GM12878 (cell line): ENCODE results near the gene OR10G2. TPM values are rescaled to one million over a fixed set of nuclear protein-coding genes. Genes with fewer than 3 reads are reported as not detected.

Experiments used
- ATAC-seq: fragments of 200-7000 bp; cut with Tn5 transposase; 3 replicates; pipeline ENCODE4 v1.9.1; 2020; ENCODE audit warnings: mild to moderate bottlenecking, moderate library complexity
- BruUV-seq: library from RNA; stranded (reverse); fragments of 400-500 nt; replicated peaks from 2 replicates; lab custom pipeline; 2021; lab: Mats Ljungman, UMichigan
- CTCF ChIA-PET: fragments of 300-600 bp; sonication (Branson Sonifier 250); formaldehyde crosslinking; extraction: SDS; loops from one replicate; lab custom pipeline; 2021; ENCODE audit warnings: inconsistent platforms; lab: Yijun Ruan, JAX
- POLR2A ChIA-PET: fragments of 350-600 bp; formaldehyde crosslinking; extraction: SDS; loops from one replicate; lab custom pipeline; 2021; ENCODE audit warnings: inconsistent platforms; lab: Charles Lee
- RAD21 ChIA-PET: fragments of 300-600 bp; sonication (Branson Sonifier 250); formaldehyde crosslinking; loops from one replicate; lab custom pipeline; 2023; ENCODE audit warnings: antibody characterized with exemption; ENCODE audit not compliant: unreplicated experiment; lab: Charles Lee
- SMC1A ChIA-PET: fragments of 300-600 bp; sonication (Branson Sonifier 250); formaldehyde crosslinking; loops from one replicate; lab custom pipeline; 2023; ENCODE audit not compliant: unreplicated experiment, uncharacterized antibody; lab: Charles Lee
- DNase-seq: peaks from one replicate; pipeline ENCODE4 v3.0.0-alpha.2; 2011; ENCODE audit warnings: low read depth, low spot score
- FAIRE-seq: peaks from 3 replicates; lab custom pipeline; 2011; peaks lifted over from hg19 to GRCh38; lab: Jason Lieb, UNC
- H2AFZ ChIP-seq: 2 replicates; pipeline ENCODE4 v1.6.0; 2011; ENCODE audit warnings: low read depth, low read length, control low read depth; ENCODE audit not compliant: control insufficient read depth
- H3K27ac ChIP-seq: 2 replicates; pipeline ENCODE4 v1.5.1; 2011; ENCODE audit warnings: control low read depth; ENCODE audit not compliant: control insufficient read depth, insufficient read depth
- H3K27me3 ChIP-seq, 2 experiments: replicated peaks in 1 of 2; 2 replicates each; pipeline versions ENCODE4 v1.6.0 to v1.6.1; 2011; ENCODE audit warnings: low read length in 1 of 2; ENCODE audit not compliant: control insufficient read depth in 2 of 2, insufficient read depth in 2 of 2
- H3K36me3 ChIP-seq, 2 experiments: 2 replicates each; pipeline ENCODE4 v1.5.1; 2011; ENCODE audit warnings: low read length in 1 of 2; ENCODE audit not compliant: control insufficient read depth in 2 of 2, insufficient read depth in 2 of 2
- H3K4me1 ChIP-seq: 2 replicates; pipeline ENCODE4 v1.6.1; 2011; ENCODE audit warnings: mild to moderate bottlenecking, low read length, moderate library complexity, mixed read lengths; ENCODE audit not compliant: control insufficient read depth, insufficient read depth
- H3K4me2 ChIP-seq: 2 replicates; pipeline ENCODE4 v1.6.0; 2011; ENCODE audit warnings: control low read depth; ENCODE audit not compliant: control insufficient read depth, insufficient read depth
- H3K4me3 ChIP-seq: fragments of 200-600 bp; sonication (generic); 2 replicates; pipeline ENCODE4 v1.5.1; 2016
- H3K79me2 ChIP-seq: 2 replicates; pipeline ENCODE4 v1.6.0; 2011; ENCODE audit warnings: low read length; ENCODE audit not compliant: control insufficient read depth, insufficient read depth
- H3K9ac ChIP-seq: 2 replicates; pipeline ENCODE4 v1.8.0; 2011; ENCODE audit warnings: low read length, control low read depth, mixed read lengths; ENCODE audit not compliant: control insufficient read depth, insufficient read depth
- H3K9me3 ChIP-seq: replicated peaks from 3 replicates; pipeline ENCODE4 v1.5.1; 2011; ENCODE audit warnings: mild to moderate bottlenecking, low read length; ENCODE audit not compliant: control insufficient read depth, insufficient read depth
- H4K20me1 ChIP-seq: 2 replicates; pipeline ENCODE4 v1.6.0; 2011; ENCODE audit not compliant: control insufficient read depth, insufficient read depth
- CBX5 ChIP-seq: sonication (generic); IDR thresholded peaks from 2 replicates; pipeline ENCODE4 v1.6.1; 2016; ENCODE audit warnings: low read depth, moderate library complexity, mild to moderate bottlenecking, inconsistent platforms
- FOS ChIP-seq: IDR thresholded peaks from 3 replicates; pipeline ENCODE4 v1.6.1; 2011; ENCODE audit warnings: borderline replicate concordance; ENCODE audit not compliant: insufficient read length; ENCODE audit errors: extremely low read depth
- HCFC1 ChIP-seq: fragments of 150-350 bp; IDR thresholded peaks from 2 replicates; pipeline ENCODE4 v1.6.1; 2014; ENCODE audit warnings: low read length
- IKZF1 ChIP-seq: fragments of 450-650 bp; conservative IDR thresholded peaks from 2 replicates; pipeline ENCODE4 v1.6.1; 2017; ENCODE audit warnings: antibody characterized with exemption, mild to moderate bottlenecking
- NBN ChIP-seq: fragments of 450-650 bp; IDR thresholded peaks from 2 replicates; pipeline ENCODE4 v1.6.1; 2016
- POU2F2 ChIP-seq: IDR thresholded peaks from 3 replicates; pipeline ENCODE4 v1.6.1; 2011; ENCODE audit warnings: low read depth, mild to moderate bottlenecking, low read length, borderline replicate concordance
- RAD51 ChIP-seq: fragments of 450-650 bp; IDR thresholded peaks from 2 replicates; pipeline ENCODE4 v1.6.1; 2016; ENCODE audit warnings: moderate library complexity, mild to moderate bottlenecking, inconsistent platforms
- RFX5 ChIP-seq: IDR thresholded peaks from 2 replicates; pipeline ENCODE4 v1.6.1; 2011; ENCODE audit warnings: low read depth, low read length, improper control_type of control experiment
- SMAD1 ChIP-seq: fragments of 450-650 bp; IDR thresholded peaks from 2 replicates; pipeline ENCODE4 v1.6.1; 2018; ENCODE audit warnings: mild to moderate bottlenecking, low read depth; ENCODE audit not compliant: partially characterized antibody
- YBX1 ChIP-seq: fragments of 450-650 bp; IDR thresholded peaks from 2 replicates; pipeline ENCODE4 v1.6.1; 2016; ENCODE audit warnings: antibody characterized with exemption
- ZZZ3 ChIP-seq: IDR thresholded peaks from 2 replicates; pipeline ENCODE4 v1.6.1; 2011; ENCODE audit warnings: low read depth; ENCODE audit not compliant: control insufficient read depth, insufficient read length
- WGBS: methylation state at CpG from one replicate; pipeline ENCODE4 v1.1.6; 2016; ENCODE audit warnings: low lambda C conversion rate; ENCODE audit not compliant: insufficient replicate concordance, insufficient coverage; ENCODE audit errors: missing lambda C conversion rate; 5-methylcytosine and 5-hydroxymethylcytosine counted together
- in situ Hi-C: fragments of 300-500 bp; cut with MboI; formaldehyde crosslinking; loops from 9 replicates; pipeline ENCODE4 v1.14.3; 2018; ENCODE audit warnings: mixed read lengths
- intact Hi-C: fragments of 100-400 bp; cut with micrococcal nuclease; formaldehyde crosslinking; loops from one replicate; pipeline ENCODE4 v1.14.2; 2022; ENCODE audit not compliant: unreplicated experiment
- polyA plus RNA-seq, 11 experiments: library from polyadenylated mRNA; depleted of rRNA in 4 of 11; unstranded in 6 of 11; stranded (reverse) in 5 of 11; fragments of >200 nt; fragmentation: Nextera tagmentation in 4 of 11; fragmentation: Illumina TruSeq in 1 of 11; extraction: Ambion mirVana in 4 of 11; extraction: Trizol in 1 of 11; gene quantifications; 1 replicate in 1 of 11; 2 replicates in 10 of 11; pipeline versions ENCODE4 v1.2.1 to v1.2.3, GENCODE V29; 2011 to 2016; ENCODE audit warnings: inconsistent platforms in 2 of 11, missing spikeins in 2 of 11, low read depth in 1 of 11
- total RNA-seq, 4 experiments: library from RNA; depleted of rRNA in 3 of 4; stranded (reverse); fragments of >200 nt in 3 of 4; fragmentation: Illumina TruSeq in 1 of 4; extraction: Trizol in 1 of 4; gene quantifications; 2 replicates each; pipeline versions ENCODE4 v1.2.1 to v1.2.3, GENCODE V29; 2013 to 2021
- TF ChIP-seq, protein P1 (sequence below): IDR thresholded peaks from 2 replicates; pipeline ENCODE4 v1.6.1; 2011; ENCODE audit warnings: borderline replicate concordance, low read depth, mild to moderate bottlenecking, moderate library complexity, low read length; ENCODE audit not compliant: insufficient read depth, poor library complexity, severe bottlenecking
- TF ChIP-seq, protein P2 (sequence below): IDR thresholded peaks from 2 replicates; pipeline ENCODE4 v1.6.1; 2012; ENCODE audit warnings: low read depth, low read length, improper control_type of control experiment

Gene OR10G2
- total and polyA plus RNA-seq, 10 of the 15 experiments (the other 5 are each of a cell fraction or from before 2014, with no cell fraction given), result not detected

DNA sequence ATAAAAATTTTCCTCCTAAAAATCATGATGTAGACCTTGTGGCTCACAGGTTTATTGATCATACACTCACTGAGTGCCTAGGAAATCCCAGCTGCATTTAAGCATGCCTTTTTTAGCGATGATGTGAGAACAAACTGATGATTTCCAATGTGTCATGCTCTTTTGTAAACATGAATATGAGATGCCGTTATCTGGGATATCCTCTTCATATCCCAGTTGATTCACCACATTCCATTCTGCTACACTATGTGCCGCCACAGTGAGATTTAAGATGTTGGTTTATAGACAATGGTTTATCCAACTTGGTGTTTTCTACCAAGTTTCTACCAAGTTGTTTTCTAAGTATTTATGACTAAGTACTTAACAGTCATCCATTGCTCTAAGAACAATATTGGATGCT is 33.6 kb upstream of the OR10G2 start:
- no peaks in the 10 kb centered on the region for H3K9me3 ChIP-seq
- no peaks in the 10 kb centered on the region for H4K20me1 ChIP-seq
- no peak for DNase-seq
- H3K36me3 ChIP-seq, result no peaks in the 10 kb centered on the region
- no peak for TF ChIP-seq CBX5
- no peak for TF ChIP-seq SMAD1
- no peak for TF ChIP-seq IKZF1
- no peak for TF ChIP-seq FOS
- TF ChIP-seq HCFC1, result no peak
- no peak for TF ChIP-seq ZZZ3
- no peak for TF ChIP-seq POU2F2
- TF ChIP-seq, protein P1, sequence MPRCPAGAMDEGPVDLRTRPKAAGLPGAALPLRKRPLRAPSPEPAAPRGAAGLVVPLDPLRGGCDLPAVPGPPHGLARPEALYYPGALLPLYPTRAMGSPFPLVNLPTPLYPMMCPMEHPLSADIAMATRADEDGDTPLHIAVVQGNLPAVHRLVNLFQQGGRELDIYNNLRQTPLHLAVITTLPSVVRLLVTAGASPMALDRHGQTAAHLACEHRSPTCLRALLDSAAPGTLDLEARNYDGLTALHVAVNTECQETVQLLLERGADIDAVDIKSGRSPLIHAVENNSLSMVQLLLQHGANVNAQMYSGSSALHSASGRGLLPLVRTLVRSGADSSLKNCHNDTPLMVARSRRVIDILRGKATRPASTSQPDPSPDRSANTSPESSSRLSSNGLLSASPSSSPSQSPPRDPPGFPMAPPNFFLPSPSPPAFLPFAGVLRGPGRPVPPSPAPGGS, result no peak
- TF ChIP-seq NBN, result no peak
- TF ChIP-seq RAD51, result no peak
- no peak for TF ChIP-seq RFX5
- no peak for TF ChIP-seq YBX1
- TF ChIP-seq, protein P2, sequence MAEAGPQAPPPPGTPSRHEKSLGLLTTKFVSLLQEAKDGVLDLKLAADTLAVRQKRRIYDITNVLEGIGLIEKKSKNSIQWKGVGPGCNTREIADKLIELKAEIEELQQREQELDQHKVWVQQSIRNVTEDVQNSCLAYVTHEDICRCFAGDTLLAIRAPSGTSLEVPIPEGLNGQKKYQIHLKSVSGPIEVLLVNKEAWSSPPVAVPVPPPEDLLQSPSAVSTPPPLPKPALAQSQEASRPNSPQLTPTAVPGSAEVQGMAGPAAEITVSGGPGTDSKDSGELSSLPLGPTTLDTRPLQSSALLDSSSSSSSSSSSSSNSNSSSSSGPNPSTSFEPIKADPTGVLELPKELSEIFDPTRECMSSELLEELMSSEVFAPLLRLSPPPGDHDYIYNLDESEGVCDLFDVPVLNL, result no peak
- RAD21 ChIA-PET, result no interaction called here
- H3K27ac ChIP-seq, result no peak overlapping the region
- intact Hi-C loops (no loop called here), in situ Hi-C loops (no loop called here)
- peaks cover 0 to 1% of the 10 kb centered on the region in 2 experiments; a peak in 1 of 4 replicates for H3K27me3 ChIP-seq
- no TSS peak for BruUV-seq
- H3K4me3 ChIP-seq, result no peak overlapping the region
- POLR2A ChIA-PET, result no interaction called here
- SMC1A ChIA-PET, result no interaction called here
- no peaks in the 10 kb centered on the region for H3K79me2 ChIP-seq
- no peak overlapping the region for H3K4me2 ChIP-seq
- WGBS, result 35% methylated on average over 3 of the region's 3 CpGs
- no peak overlapping the region for H3K9ac ChIP-seq
- H2AFZ ChIP-seq, result no peak overlapping the region
- CTCF ChIA-PET, result no interaction called here
- no peak for ATAC-seq
- no peaks in the 10 kb centered on the region for H3K4me1 ChIP-seq
- no peak for FAIRE-seq
